Measurements from ENCODE around the gene CSNK1G1. TPM values are rescaled to one million over a fixed set of nuclear protein-coding genes. Genes with fewer than 3 reads are reported as not detected.

CSNK1G1 gene
- total and polyA plus RNA-seq, 12 donors = 1.9 to 9.4 (median 7.4) TPM

GRCh38 chr15:64324165-64324877 is 31.7 kb downstream of the CSNK1G1 start:
- H3K27me3 ChIP-seq = no peaks in the 10 kb centered on the region
- H3K4me1 ChIP-seq = peaks cover 0 to 7% (median 0%) of the 10 kb centered on the region in 9 donors
- TF ChIP-seq CTCF (IDR thresholded peaks at IDR 0.05) = no peak
- no peak overlapping the region for H3K4me3 ChIP-seq
- no peaks in the 10 kb centered on the region for H3K36me3 ChIP-seq
- intact Hi-C loops (cut with DNase I) = no loop called here
- no peaks in the 10 kb centered on the region for H3K9me3 ChIP-seq
- ATAC-seq (no peak), DNase-seq (no peak)
- H3K27ac ChIP-seq = no peak overlapping the region
- WGBS, 2 donors = 84 to 85% methylated on average over 5 of the region's 5 CpGs

- TF ChIP-seq CTCF (IDR thresholded peaks at IDR 0.05) = no peak
- 81 to 83% methylated on average over 4 of the region's 4 CpGs for WGBS, 2 donors
- H3K36me3 ChIP-seq = no peaks in the 10 kb centered on the region
- peaks cover 0 to 17% (median 11%) of the 10 kb centered on the region in 9 donors for H3K4me1 ChIP-seq
- no peaks in the 10 kb centered on the region for H3K27me3 ChIP-seq
- H3K27ac ChIP-seq = peak overlapping the region in 1 of 10 donors; percentile 38
- H3K4me3 ChIP-seq = no peak overlapping the region
- peaks cover 0 to 4% (median 0%) of the 10 kb centered on the region in 11 donors for H3K9me3 ChIP-seq
- no peak for ATAC-seq
- intact Hi-C loops (cut with DNase I) = no loop called here
- no peak for DNase-seq
Measured at GRCh38 chr15:64315216-64315615, 40.8 kb downstream of the CSNK1G1 start.

- Histone ChIP-seq H3K36me3 (no peaks in the 10 kb centered on the region), H3K27me3 (no peaks in the 10 kb centered on the region), H3K27ac (no peak overlapping the region), H3K4me1 (peaks cover 0 to 17% (median 11%) of the 10 kb centered on the region in 9 donors), H3K4me3 (no peak overlapping the region), H3K9me3 (peaks cover 0 to 4% (median 0%) of the 10 kb centered on the region in 11 donors)
- ATAC-seq (no peak), DNase-seq (no peak)
- intact Hi-C loops (cut with DNase I) = no loop called here
- WGBS, 2 donors = 93 to 95% methylated on average over 3 of the region's 3 CpGs
- no peak for TF ChIP-seq CTCF (IDR thresholded peaks at IDR 0.05)
Measured at GRCh38 chr15:64314456-64314855, 41.5 kb downstream of the CSNK1G1 start.

GRCh38 chr15:64311566-64311965 is 44.4 kb downstream of the CSNK1G1 start:
- no peaks in the 10 kb centered on the region for H3K36me3 ChIP-seq
- DNase-seq = no peak
- no peak overlapping the region for H3K4me3 ChIP-seq
- no peak for TF ChIP-seq CTCF (IDR thresholded peaks at IDR 0.05)
- ATAC-seq = no peak
- H3K9me3 ChIP-seq = peaks cover 0 to 7% (median 0%) of the 10 kb centered on the region in 11 donors
- no peaks in the 10 kb centered on the region for H3K27me3 ChIP-seq
- intact Hi-C loops (cut with DNase I) = no loop called here
- peaks cover 0 to 13% (median 11%) of the 10 kb centered on the region in 9 donors for H3K4me1 ChIP-seq
- H3K27ac ChIP-seq = no peak overlapping the region
- 93 to 96% methylated on average over 6 of the region's 6 CpGs for WGBS, 2 donors

Measured in heart right ventricle (tissue), 16 donors.